ENCODE data around the gene HCFC1.

HCFC1 gene

DNA sequence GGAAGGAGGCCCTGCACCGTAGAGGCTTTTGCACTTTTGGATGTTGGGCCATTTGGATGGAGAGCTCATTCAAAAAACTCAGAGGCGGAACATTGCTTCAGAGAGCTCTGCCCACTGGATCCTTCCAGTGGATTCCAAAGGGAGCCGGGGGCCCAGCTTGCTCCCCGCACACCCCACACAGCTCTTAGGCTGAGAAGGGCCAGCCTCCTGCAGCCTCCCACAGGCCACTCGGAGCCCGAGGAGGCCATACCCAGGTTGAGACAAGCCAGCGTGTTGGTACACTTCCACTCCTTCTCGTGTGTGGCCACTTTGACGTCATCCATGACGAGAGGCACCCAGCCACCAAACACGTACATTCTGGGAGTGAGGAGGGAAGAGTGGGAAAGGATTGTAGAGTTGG is 10.3 kb downstream of the HCFC1 start:
- no peak overlapping the region for H3K4me3 ChIP-seq (ENCODE audit: low read length)
- TF ChIP-seq, protein P1, sequence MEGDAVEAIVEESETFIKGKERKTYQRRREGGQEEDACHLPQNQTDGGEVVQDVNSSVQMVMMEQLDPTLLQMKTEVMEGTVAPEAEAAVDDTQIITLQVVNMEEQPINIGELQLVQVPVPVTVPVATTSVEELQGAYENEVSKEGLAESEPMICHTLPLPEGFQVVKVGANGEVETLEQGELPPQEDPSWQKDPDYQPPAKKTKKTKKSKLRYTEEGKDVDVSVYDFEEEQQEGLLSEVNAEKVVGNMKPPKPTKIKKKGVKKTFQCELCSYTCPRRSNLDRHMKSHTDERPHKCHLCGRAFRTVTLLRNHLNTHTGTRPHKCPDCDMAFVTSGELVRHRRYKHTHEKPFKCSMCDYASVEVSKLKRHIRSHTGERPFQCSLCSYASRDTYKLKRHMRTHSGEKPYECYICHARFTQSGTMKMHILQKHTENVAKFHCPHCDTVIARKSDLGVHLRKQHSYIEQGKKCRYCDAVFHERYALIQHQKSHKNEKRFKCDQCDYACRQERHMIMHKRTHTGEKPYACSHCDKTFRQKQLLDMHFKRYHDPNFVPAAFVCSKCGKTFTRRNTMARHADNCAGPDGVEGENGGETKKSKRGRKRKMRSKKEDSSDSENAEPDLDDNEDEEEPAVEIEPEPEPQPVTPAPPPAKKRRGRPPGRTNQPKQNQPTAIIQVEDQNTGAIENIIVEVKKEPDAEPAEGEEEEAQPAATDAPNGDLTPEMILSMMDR (conservative IDR thresholded peaks at IDR 0.05; ENCODE audit: low read length), result no peak
- DNase-seq (ENCODE audit: low read depth), result no peak

DNA sequence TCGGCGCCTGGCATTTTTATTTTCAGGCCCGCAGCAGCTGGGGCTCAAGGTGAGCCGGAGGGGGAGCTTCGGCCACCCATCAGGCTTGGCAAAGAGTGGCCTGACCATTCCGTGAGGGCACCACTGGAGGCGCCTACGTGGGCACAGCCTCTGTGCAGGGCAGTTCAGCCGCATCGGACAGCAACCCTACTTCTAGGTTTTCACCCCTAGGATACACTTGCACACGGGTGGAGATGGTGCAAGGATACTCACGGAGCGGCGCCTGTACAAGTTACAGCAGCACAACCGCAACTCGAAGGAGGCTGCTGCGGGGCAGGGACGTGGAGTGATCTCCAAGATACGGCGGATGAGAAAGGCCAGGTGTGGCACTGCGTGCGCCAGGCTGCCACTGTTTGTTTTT is 10.8 kb downstream of the HCFC1 start:
- TF ChIP-seq, protein P1 (conservative IDR thresholded peaks at IDR 0.05; ENCODE audit: low read length), result no peak
- H3K4me3 ChIP-seq (ENCODE audit: low read length), result no peak overlapping the region
- DNase-seq (ENCODE audit: low read depth), result no peak

DNA sequence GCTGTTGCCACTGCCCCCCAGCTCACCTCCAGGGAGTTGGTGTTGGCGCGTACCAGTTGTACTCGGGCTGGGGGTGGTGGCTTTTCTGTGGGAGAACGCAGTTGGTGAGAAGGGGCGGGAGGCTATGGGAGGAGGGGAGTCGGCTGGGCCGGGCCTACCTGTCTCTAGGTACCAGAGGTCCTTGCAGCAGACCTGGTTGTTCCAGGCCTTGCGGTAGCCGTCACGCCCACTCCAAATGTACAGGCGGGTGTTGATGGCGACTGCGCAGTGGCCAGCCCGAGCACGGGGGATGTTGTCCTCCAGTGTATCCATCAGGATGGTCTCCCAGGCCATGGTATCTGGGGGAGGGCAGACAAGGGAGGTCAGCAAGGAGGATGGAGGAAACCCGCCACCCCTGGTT is 11.5 kb downstream of the HCFC1 start:
- DNase-seq (ENCODE audit: low read depth), result no peak
- TF ChIP-seq, protein P1 (conservative IDR thresholded peaks at IDR 0.05; ENCODE audit: low read length), result no peak
- H3K4me3 ChIP-seq (ENCODE audit: low read length), result no peak overlapping the region

DNA sequence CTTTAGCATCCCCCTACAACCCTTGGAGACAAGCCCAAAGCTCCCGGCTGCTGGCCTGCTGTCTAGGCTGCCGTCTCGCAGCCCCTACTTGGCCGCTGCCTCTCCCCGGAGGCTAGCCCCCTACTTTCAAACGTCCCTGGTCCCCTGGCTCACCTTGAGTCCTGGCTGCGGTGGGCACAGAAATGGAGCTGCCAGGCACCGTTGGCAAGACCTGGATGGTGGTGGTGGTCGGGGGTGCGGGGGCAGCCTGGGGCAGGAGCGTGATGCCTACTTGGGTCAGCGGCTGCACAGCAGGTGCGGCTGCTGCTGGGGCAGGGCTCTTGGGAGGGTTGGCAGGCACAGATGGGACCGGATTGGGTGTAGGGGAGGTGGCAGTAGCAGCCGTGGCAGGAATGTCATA is 12.0 kb downstream of the HCFC1 start:
- H3K4me3 ChIP-seq (ENCODE audit: low read length), result no peak overlapping the region
- DNase-seq (ENCODE audit: low read depth), result no peak
- TF ChIP-seq, protein P1 (conservative IDR thresholded peaks at IDR 0.05; ENCODE audit: low read length), result no peak

DNA sequence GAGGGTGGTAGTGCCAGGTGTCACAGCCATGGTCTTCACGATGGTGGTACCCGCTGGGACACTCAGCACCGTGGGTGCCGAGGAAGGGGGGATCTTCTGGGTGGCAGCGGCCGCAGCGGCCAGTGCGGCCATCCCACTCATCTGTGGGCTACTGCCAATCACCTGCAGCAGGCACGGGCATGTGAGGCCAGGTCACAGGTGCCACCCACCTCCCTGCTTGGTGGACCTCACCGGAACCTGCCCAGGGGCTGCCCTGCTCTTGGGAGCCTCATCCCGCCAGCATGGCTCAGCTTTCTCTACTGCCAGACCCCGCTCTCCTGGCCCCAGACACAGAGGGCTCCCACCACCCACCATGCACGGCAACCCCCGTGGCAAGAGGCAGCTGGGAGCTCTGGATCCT is 13.0 kb downstream of the HCFC1 start:
- TF ChIP-seq, protein P1 (conservative IDR thresholded peaks at IDR 0.05; ENCODE audit: low read length), result no peak
- no peak for DNase-seq (ENCODE audit: low read depth)

DNA sequence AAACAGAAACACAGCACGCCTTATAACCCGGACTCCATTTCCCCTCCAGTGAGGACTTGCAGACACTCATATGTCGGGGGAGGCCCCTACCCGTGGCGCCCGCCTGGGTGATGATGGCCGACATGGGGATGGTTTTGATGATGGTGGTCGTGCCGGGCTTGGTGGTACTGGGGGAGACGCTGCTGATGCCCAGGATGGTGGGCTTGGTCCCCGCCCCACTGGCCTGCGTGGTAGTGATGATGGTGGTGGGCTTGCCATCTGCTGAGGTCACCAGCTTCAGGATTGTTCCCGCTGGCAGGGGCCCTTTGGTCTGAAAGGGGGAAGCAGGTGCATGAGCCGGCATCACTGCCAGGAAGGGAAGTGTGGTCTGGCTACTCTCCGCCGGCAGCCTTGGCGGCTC is 14.4 kb downstream of the HCFC1 start:
- TF ChIP-seq, protein P1 (conservative IDR thresholded peaks at IDR 0.05; ENCODE audit: low read length), result no peak
- no peak overlapping the region for H3K4me3 ChIP-seq (ENCODE audit: low read length)

More for the DNA sequence above, 13.0 kb downstream of the HCFC1 start:
- H3K4me3 ChIP-seq (ENCODE audit: low read length), result no peak overlapping the region

DNA sequence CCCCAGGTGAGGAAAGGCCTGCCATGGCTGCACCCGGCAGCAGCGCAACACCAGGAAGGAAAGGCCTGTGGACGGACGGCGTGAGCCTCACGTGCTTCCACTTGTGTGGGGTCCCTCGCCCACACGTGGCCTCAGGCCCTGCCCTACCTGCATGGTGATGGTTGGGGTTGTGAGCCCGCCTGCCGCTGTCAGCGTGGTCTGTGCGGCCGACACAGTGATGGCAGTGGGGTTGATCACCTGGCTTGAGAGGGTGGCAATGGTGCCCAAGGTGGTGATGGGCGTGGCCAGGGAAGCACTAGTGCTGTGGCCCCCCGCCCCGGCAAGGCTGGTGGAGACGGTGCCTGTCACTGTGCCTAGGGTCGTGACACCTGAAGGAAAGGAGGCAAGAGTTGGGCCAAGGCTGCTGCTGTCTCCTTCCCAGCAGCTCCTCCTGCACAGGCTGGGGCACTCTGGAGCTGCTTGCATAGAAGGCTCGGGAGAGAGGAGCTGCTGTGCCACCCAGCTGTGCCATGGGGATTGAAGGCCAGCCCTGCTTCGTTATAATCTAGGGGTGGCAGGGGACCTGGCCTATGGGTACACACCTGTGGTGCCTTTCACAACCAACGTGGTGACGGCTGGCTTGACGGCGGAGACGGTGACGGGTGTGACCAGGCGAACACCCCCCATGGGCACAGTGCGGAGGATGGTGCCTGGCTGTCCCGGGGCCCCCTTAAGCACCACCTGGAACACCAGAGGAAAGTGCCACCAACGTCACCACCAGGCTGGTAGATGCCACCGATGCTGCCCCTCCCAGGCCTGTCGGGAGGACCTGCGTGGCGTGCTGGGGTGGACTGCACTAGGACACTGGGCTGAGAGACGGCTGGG is 15.3 kb downstream of the HCFC1 start:
- no peak for DNase-seq (ENCODE audit: low read depth)
- TF ChIP-seq, protein P1 (conservative IDR thresholded peaks at IDR 0.05; ENCODE audit: low read length), result no peak
- H3K4me3 ChIP-seq (ENCODE audit: low read length), result no peak overlapping the region

More for the DNA sequence above, 14.4 kb downstream of the HCFC1 start:
- DNase-seq (ENCODE audit: low read depth), result no peak
